Thyroid gland (tissue), 4 donors: Measurements from ENCODE around the gene GRIP1.

ENCODE experiments used
- CTCF ChIP-seq, 6 experiments: fragments of 200-600 bp in 3 of 6; fragments of 450-650 bp in 3 of 6; sonication (generic) in 3 of 6; IDR thresholded peaks; one replicate each; pipeline ENCODE4 v1.5.1; 2016 to 2019; ENCODE audit warnings: antibody characterized with exemption in 6 of 6, mild to moderate bottlenecking in 2 of 6, inconsistent platforms in 1 of 6, moderate library complexity in 1 of 6
- POLR2A ChIP-seq, 2 donors: fragments of 450-650 bp; IDR thresholded peaks; one replicate each; pipeline ENCODE4 v1.6.1; 2017; ENCODE audit warnings: antibody characterized with exemption in 2 of 2, mild to moderate bottlenecking in 2 of 2, moderate library complexity in 1 of 2

- TF ChIP-seq CTCF (IDR thresholded peaks at IDR 0.05) (no peak), POLR2A (IDR thresholded peaks at IDR 0.05) (no peak)
Measured at GRCh38 chr12:66726556-66726955, 47.7 kb upstream of the GRIP1 start.
